GM10266 (cell line): ENCODE measurements around the gene SFMBT2.

Source experiments
- DNase-seq: peaks from one replicate; pipeline ENCODE4 v3.0.0; 2012; ENCODE audit errors: extremely low spot score
- CTCF ChIP-seq: IDR thresholded peaks from 2 replicates; pipeline ENCODE4 v1.5.1; 2012; ENCODE audit warnings: mild to moderate bottlenecking, low read depth; ENCODE audit not compliant: control insufficient read depth, insufficient read depth; ENCODE audit errors: missing control alignments

Gene SFMBT2

GRCh38 chr10:7363700-7364099 is 47.1 kb downstream of the SFMBT2 start:
- DNase-seq, result no peak
- no peak for TF ChIP-seq CTCF

GRCh38 chr10:7362471-7362870 is 48.4 kb downstream of the SFMBT2 start:
- DNase-seq, result no peak
- TF ChIP-seq CTCF, result no peak

GRCh38 chr10:7361316-7361715 is 49.5 kb downstream of the SFMBT2 start:
- DNase-seq, result no peak
- no peak for TF ChIP-seq CTCF

- no peak for TF ChIP-seq CTCF
- DNase-seq, result no peak
Observed at GRCh38 chr10:7359954-7360353, 50.9 kb downstream of the SFMBT2 start.

- no peak for DNase-seq
- no peak for TF ChIP-seq CTCF
Observed at GRCh38 chr10:7359356-7359755, 51.5 kb downstream of the SFMBT2 start.

GRCh38 chr10:7357193-7357592 is 53.6 kb downstream of the SFMBT2 start:
- no peak for TF ChIP-seq CTCF
- no peak for DNase-seq

GRCh38 chr10:7354330-7355047 is 56.3 kb downstream of the SFMBT2 start:
- DNase-seq, result no peak
- no peak for TF ChIP-seq CTCF
